Activated naive CD4-positive, alpha-beta T cell (primary cell): ENCODE results near the gene FBXO42.
"Not testable (repeated sequence)": the region's sequence is repeated elsewhere in the genome, so short reads cannot be mapped to it uniquely, and the experiment has no call there.

Experiments used
- DNase-seq, 4 experiments: peaks; one replicate each; lab custom pipeline; 2025; lab: John Stamatoyannopoulos, UW

Gene FBXO42

DNA sequence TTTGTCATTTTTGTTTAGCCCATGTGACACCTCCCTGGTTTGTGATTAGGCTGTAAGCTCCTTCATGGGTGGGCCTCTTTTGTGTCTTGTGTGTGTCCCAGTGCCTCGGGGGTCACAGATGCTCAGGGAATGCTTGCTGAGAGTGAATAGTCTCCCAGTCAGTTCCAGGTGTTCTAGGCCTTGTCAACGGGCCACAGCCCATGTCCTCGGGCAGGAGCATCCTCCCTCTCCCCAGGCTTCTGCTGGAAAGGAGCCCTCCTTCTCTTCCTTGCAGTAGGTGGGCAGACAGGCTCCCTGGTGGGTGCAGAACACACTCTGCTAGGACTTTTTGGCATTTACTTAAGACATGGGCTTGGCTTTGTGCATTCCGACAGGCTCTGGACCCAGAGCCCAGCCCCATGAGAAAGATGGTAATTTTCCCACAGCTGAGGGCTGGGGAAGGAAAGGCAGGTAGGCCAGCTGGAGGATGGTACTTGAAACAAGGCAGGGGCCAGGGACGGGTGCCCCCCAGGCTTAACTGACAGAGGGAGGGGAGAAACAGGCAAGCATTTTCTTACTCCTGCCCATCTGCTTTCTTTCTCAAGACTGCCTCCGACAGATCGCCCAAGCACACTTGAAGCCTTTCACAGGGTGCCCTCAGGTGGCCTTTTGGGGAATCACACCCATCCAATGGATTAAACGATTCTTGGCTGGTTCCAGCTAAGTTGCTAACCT lies 108.2 kb downstream of the FBXO42 start:
- DNase-seq, result peak; percentile 27 to 66 (median 54)

DNA sequence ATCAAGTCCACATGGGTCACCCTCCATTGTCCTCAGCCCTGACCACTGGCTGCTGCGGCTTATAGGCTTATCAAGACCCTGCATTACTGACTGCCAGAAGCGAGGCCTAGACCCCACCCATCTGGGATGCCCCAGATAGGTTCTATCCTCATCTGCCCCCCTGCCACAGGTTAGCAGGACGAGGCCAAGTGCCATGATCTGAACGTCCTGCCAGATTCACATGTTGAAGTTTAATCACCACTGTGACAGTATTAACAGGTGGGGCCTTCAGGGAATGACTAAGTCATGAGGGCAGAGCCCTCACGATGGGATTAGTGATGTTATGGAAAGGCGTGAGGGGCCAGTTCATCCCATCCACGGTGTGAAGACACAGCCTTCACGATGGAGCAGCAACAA lies 109.1 kb downstream of the FBXO42 start:
- DNase-seq, result no peak

DNA sequence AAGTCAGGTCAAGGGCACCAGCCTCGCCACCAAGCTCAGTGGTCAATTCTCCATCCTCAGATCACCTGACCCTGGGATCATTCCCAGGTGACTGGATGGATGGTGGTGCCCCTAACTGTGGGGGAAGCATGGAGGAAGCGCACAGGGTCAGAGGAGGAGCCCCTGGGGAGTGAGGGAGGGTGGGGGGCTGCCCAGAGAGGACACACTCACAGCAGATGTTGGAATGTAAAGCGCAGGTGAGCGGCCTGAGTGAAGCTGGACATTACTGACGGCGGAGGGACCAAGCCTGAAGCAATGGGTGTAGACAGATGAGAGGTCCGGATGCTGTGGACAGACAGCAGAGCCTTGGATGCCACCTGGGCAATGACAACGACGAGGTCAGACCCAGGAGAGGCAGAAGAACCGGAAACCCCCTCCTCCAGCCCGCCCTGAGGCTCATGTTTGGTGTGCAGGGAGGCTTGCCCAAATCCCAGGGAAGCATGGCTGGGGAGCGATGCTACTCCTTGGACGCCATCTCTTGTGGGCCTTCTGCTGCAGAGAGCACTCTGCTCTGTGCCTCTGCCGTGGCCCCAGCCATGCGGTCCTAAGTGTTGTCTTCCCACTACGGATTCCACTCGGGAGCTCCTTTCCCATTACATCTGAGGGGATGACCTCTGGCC lies 109.6 kb downstream of the FBXO42 start:
- DNase-seq, result no peak

DNA sequence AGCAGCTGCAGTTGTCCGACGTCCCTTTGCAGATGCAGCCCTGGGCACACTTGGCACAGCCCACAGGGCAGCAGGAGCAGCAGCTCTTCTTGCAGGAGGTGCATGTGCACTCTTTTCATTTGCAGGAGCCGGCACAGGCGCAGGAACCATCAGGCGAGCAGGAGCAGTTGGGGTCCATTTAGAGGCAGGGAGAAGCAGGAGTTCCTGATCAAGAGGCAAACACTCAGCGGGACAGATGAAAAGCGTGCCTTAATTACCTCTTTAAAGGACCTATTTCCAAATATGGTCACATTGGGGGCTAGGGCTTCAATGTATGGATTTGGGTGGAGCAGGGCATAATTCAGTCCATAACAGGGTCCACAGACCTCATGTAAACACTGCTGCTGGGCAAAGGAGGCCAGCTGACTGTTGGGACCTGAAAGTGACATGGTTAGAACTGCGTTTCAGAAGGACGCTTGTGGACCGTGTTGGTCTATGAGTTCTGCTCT lies 111.0 kb downstream of the FBXO42 start:
- no peak for DNase-seq

DNA sequence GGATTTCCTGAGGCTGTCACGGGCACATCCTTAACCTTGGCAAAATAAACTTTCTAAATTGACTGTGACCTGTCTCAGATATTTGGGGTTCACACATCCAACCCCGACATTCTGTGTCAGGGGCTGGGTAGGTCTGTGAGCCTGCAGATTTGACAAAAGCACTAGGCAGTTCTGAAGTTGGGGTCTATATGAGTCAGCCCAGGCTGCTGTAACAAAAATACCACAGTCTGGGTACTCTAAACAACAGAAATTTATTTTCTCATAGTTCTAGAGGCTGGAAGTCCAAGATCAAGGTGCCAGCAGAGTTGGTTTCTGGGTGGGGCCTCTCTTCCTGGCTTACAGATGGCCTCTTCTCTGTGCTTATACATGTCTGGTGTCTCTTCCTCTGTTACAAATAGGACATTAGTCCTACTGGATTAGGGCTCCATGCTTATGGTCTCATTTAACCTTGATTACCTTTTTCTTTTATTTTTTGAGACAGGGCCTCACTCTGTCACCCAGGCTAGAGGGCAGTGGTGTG lies 112.2 kb downstream of the FBXO42 start:
- DNase-seq, result no peak

DNA sequence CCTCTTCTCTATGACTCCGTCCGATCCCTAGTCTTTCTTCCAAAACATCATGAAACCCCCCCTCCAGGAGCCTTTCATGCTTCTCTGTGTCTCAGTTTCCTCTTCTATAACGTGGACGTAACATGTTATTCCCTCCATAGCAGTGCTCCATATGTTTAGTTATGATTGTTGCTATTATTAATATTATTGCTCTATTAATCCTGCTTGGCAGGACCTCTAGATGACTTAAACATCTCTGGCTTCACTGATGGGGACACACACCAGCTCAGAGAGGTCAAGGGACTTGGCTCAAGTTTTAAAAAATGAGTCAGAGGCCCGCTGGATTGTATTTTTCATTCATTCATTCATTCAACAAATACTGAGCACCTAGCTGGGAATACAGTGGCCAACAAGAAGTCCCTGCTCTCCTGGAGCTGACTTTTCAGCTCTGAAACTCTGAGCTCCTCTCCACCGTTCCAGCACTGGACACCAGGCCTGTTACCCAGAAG lies 114.9 kb downstream of the FBXO42 start:
- DNase-seq, result no peak

DNA sequence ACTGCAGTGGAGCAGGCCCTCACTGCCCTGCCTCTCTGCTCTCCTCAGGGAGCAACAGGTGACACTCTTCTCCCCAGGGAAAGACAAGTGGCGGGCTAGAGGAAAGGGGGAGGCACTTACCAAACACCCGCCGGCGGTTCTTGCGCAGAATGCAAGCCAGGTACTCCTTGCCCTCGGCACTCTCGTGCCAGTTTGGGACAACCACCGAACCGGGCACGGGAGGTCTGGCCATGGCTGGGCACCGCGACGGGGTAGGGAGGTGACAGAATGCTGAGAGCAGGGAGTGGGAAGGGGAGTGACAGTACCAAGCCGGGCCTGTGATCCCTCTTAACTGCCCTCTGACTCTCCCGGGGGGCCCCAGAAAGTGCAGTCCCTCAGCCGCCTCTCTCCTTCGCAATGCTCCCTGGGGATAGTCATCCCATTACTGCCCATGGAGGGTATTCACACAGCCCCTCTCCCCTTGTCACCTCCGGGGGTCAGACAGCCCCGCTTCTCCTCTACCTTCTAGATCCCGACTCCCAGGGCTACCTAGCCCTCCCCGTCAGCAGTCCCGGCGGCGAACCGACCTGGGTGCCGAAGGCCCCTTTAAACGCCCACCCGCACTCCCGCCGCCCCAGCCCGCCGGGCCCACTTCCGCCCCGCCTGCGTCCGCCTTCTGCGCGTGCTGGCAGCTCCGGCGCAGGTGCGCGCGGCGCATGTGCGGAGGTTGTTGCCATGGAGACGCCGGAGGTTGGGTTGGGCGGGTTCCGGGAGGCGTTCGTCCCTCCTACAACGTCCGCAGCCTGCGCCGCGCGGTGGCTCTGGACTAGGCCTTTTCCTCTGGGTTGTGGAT lies 115.6 kb downstream of the FBXO42 start, which contains the start of gene CPLANE2:
CPLANE2 (minus strand) TSS at position 673 of the 832 bp plus-strand sequence; CDS start at position 232, 441 bp downstream.
- DNase-seq, result peak; percentile 82 to 94 (median 92)

DNA sequence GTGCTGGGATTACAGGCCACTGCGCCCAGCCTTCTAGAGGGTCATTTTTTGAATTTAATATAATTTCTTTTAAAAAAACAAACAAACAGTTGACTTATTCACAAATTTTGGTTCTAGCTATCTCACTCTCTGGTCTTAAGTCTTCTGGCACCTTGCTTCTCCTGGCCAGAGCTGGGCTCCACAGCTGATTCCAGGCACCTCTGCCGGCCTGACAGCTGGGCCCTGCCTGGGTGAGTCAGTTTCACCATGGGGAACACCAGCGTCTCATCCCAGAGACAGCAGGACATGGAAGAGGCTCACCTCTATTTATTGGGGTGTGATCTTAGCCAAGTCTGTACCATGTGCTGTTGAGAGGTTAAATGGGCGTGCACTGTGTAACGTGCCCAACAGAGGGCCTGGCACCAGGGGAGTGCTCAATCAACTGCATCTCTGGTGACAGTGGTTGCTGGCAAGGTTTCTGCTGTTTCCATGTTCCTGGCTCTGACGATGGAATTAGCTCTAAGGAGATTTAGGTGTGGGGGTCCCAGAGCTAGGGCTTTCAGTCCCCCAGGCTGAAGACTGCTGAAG lies 116.3 kb downstream of the FBXO42 start:
- DNase-seq, result peak in 2 of 4 experiments; percentile 28 to 42

DNA sequence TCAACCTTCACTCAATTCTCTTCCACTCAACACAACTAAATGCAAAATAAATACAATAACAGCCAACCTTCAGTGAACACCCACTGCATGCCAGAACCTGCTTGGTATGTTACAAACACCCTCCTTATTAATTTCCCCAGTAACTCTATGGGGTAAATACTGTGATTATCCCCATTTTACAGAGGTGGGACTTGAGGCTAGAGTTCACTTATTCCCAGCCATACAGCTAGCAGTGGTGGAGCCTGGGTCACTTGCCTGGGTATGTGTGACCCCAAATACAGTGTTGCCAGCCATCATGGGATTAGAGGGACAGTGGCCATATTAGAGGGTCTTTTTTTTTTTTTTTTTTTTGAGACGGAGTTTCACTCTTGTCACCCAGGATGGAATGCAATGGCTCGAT lies 116.9 kb downstream of the FBXO42 start:
- no peak for DNase-seq

DNA sequence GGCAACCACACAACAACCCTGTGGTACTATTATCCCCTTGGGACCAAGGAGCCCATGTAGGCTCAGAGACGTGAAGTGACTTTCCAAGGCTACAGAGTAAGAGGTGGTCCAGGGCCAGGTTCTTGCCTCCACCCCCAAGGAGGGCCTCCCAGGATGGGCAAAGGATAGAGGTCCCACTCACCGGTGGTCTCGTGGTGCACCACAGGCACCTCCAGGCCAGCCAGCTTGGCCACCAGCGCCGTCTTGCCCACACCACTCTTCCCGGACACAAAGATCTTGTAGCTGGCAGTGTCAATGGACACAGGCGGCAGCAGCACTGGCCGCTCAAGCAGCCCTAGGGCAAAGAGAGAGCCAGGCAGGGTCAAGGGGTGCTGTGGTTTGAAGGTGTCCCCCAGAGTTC lies 118.8 kb downstream of the FBXO42 start:
- DNase-seq, result no peak

DNA sequence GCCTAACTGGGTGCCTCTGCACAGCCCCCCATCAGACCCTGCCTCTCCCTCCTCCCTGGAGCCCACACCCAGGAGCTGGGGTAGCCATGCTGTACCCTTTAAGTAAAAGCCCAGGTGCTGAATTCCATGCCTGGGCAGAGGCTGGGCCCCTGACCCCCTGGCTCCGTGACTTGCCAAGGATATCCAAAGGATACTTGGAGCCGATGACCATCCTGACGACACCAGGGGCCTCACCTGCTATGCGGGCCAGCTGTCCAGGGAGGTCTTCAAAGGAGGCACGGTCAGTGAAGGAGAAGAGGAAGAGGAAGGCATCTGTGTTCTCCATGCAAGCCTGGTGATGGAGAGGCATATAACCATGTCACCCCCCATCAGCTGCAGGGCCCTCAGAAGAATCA lies 120.0 kb downstream of the FBXO42 start:
- DNase-seq, result no peak

DNA sequence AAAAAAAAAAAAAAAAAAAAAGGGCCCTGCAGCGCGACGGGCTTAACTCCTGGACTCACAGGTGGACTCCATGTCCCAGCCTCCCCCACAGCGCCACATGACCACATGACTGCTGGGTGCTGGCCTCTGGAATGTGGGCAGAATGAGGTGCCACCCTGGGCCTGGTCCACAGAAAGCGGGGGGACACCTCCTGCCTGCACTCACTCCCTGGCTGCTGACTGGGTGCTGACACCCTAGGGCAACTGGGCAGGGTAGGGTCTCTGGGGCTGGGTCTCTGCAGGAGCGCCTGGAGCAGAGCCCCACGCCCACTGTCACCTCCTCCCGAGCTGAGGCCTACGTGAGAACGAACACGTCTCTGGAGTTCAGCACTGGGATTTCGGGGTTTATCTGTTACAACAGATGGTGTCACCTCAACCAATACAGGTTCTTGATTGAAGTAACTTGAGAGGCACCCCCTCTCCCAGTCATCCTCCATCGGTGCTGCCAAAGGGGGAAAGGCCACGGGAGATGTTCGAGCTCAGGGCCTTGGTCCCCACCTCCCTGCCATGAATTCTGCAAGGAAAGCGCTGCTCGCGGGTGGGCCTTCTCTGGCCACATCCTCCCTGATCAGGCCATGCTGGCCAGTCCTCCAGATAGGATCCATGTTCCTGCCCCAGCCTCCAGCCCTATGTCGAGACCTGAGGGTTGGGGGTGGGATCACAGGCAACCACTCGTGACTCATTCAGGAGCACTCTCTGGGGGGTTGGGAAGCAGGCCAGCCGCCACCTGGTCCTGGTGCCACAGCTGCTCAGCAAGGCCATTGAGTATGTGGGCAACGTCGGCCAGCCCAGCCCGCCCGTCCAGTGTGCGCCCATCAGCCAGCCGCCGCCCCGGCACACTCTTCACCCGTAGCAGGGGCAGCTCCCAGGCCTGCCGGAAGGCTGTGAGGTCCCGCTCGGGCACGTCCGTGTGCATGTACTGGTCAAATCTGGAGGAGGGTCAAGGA lies 120.7 kb downstream of the FBXO42 start:
- DNase-seq, result no peak

DNA sequence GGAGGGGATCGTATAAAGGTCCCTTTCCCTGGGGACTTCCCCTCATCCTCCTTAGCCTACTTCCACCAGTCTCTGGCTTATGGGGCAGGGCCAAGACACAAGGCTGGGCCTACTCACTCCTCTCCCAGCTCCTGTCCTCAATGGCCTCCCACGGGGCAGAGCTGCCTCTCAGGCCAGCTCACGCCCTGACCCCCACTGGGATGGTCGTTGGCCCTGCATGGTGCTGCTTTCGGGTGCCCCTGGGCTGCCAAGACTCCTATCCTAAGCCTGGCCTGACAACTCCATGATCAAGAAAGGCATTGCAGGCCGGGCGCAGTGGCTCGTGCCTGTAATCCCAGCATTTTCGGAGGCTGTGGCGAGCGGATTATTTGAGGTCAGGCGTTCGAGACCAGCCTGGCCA lies 121.5 kb downstream of the FBXO42 start:
- DNase-seq, result no peak

DNA sequence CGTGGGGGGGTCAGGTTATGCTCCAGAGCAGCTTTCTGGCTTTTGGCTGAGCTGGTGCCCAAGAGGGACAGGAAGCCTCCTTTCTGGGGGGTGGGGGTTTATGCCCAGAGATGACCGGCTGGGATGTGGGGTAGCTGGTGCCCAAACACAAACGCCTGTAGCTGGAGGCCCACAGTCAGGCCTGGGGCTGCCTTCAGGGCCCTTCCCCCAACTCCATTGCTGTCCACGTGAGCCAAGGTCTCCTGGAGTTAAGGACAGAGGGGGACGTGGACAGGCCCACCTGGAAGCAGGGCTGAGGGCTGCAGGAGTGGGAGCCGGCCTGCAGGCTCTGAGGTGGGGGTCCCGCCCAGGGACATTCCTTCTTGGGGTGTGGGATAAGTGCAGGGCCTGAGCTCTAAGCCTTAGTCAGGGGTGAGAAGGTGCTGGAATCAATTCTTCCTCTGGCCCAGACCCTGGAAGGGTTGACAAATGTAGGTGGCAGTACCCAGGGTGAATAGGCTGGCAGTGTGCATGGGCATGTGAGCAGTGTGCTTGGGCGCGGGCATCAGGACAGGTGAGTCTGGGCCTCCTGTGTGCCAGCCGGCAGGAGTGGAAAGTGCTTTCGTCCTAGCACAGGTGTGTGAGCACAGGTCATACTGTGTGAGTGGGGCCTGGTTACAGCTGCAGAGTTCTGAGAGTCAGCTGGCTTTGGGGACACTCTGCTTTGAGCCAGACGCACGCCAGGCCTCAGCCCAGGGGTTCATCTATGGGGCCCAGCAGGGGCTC lies 122.1 kb downstream of the FBXO42 start:
- no peak for DNase-seq

DNA sequence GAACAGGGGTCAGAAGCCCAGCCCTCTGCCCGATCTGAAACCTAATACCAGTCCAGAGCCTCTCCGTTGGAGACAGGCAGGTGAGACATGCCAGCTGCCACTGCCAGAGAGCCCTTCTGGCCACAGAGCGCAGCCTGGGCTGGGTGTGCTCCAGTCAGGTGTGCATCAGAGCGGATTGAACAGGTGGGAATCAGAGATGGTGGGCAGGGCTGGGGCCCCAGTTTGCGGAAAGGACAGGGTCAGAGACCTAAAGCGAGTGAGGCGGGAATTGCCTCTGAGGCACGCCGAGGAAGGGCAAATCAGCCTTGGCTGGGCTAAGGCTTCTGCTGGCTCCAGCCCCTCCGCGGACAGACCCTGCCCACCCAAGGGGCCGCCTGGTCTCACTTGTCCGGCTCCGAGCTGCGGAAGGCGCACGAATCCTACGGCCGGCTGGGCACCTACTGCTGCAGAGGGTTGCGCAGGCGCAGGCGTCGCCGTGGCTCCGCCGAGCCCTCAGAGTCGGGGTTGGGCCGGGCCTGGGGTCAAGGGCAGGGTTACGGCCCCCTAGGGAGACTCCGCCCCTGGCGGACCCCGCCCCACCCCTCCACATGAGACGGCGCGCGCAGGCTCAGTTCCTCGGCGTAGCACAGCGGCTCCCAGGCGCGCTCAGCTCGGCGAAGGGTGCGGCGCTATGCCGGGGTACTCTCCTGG lies 125.6 kb downstream of the FBXO42 start:
- DNase-seq, result no peak

DNA sequence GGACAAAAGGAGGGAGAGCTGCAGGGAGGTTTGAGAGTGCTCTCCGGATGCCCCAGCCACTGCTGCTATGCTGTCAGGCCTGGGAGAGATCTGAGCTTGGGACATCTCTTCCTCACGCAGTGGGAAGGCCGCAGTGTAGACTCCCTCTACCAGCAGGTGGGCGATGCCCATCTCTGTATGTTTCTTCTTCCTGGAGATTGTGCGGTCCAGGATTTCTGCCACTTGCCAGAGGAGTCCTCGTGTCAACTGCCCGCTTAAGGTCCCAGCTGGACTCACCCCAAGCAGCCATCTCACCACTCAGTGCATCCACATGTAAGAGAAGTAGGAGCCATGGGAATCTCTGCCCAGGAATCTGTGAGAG lies 126.2 kb downstream of the FBXO42 start:
- no peak for DNase-seq

DNA sequence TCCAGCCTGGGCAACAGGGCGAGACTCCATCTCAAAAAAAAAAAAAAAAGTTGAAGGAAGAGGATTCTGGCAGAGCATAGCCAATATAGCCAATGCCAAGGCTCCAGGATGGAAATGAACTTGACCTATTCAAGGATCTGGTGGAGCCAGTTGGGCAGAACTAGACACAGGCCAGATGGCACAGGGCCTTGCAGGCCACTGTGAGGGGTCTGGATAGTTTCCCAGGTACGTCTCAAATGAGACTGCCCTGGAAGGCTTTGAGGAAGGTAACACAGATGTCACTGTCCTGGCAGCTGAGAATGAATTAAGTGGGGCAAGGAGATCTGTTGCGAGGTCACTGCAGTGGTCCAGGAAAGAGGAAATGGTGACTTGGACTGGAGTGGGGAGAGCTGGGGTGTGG lies 127.8 kb downstream of the FBXO42 start:
- DNase-seq, result no peak

DNA sequence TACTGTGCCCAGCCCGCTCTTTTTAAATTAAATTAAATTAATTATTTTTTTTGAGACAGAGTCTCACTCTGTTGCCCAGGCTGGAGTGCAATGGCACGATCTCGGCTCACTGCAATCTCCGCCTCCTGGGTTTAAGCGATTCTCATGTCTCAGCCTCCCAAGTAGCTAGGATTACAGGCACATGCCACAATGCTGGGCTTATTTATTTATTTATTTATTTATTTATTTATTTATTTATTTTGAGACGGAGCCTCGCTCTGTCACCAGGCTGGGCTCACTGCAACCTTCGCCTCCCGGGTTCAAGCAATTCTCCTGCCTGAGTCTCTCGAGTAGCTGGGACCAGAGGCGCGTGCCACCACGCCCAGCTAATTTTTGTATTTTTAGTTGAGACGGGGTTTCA lies 129.6 kb downstream of the FBXO42 start:
- DNase-seq, result not testable (repeated sequence)

DNA sequence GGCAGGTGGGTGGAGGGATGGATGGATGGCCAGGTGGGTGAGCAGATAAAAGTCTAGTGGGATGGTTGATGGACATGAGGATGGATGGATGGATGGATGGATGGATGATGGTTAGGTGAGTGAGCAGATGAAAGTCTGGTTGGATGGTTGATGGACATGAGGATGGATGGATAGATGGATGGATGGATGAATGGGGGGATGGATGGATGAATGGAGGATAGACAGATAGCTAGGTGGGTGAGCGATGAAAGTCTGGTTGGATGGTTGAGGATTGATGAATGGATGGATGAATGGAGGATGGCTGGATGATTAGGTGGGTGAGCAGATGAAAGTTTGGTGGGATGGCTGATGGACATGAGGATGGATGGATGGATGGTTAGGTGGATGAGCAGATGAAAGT lies 130.8 kb downstream of the FBXO42 start:
- no peak for DNase-seq
